CD4-positive, alpha-beta T cell treated with Interleukin-12 subunit alpha and Interleukin-12 subunit beta, for 1 hour (primary cell): ENCODE data around the gene AMDHD1.

Experiments
- DNase-seq: peaks from one replicate; pipeline ENCODE4 v3.0.0-alpha.2; 2020

The AMDHD1 gene

GRCh38 chr12:95943330-95943842, at the start of gene AMDHD1:
Gene AMDHD1, plus strand, starts transcription at chr12:95943331. Its CDS starts 68 bp downstream, at chr12:95943399.
- peak; percentile 65 for DNase-seq

DNA sequence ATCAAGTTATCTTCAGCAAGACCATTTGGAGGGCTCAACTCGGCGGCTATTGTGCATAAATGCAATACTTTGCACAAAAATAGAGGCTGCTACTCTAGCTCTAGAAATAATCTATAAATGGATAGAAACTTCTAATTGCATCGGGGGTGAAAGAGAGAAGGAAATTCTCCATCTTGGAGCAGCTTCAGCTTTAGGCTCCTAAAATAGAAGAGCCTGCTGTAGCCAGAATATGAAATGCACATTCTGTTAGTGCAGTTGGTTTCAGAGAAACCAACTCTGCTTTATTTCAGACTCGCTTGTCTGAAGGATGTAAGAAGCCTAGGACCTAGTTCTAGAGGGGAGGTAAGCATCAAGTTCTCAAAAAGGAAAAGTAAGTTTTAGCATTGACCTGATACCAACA, 46.3 kb upstream of the AMDHD1 start:
- DNase-seq: no peak

DNA sequence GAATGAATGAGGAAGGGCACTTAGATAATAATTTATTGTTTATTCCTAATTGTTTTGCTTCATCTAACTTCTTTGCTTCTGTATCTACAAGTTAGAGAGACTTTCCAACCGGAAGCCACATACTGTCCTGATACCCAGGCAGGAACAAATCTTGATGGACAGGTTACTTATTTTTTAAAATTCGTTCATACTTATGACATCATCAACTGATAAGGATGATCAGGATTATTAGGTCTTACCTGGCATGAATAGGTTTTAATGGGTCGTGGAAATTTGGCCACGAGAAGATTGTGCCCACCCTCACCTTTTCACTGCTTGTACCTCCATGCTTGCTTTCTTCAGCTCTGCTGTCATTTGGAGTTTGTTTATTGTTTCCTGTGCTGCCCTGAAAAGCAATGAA, 45.0 kb upstream of the AMDHD1 start:
- no peak for DNase-seq

DNA sequence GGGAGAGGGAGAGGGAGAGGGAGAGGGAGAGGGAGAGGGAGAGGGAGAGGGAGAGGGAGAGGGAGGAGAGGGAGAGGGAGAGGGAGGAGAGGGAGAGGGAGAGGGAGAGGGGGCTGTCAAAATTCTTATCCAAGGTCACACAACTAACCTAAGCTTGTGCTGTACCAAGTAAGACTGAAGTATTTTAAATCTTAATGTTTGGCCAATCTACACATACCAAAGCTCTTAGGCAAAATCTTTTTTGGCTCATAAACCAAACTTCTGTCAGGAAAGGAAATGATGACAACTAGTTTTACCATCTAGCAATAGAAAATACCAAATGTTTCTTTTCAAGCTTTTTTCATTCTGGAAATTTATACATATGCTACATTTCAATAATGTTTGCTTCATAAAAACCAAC, 34.6 kb upstream of the AMDHD1 start:
- no peak for DNase-seq

GRCh38 chr12:95909871-95910270, 33.3 kb upstream of the AMDHD1 start:
- no peak for DNase-seq

DNA sequence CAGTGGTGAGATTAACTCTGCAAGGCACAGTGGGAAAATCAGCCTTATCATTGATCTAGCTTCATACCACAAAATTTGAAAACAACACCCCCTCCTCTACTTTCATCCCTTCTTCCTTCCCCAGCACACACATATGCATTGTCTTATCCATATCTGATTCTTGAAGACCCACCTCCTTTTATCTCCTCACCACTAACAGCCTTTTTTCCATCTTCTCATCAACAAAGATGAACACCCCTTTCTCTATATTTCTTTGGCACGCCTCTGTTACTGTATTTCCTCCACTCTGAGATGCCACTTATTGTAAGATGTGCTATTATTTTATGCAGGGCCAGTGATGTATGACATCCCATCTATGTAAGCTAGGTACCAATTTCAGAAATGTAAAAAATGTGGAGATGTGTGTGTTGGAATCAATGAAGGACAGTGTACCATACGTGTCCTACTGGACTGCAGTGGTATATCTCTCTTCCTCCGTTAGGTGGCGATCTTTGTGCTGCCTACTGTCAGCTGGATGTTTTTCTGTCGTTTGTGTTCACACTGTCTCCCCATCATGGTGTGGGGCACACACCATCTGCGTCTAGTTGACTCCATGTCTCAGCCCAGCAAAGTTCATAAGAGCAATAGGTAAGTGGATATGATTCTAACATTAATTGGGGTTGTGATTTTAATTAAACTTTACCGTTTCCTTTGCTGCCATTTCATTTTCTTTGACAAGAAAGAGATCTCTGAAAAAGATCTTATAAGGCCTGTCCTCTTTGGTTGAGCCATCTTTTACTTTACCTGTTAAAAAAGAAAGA, 24.7 kb upstream of the AMDHD1 start:
- DNase-seq: peak; percentile 70

GRCh38 chr12:95919110-95919509, 24.0 kb upstream of the AMDHD1 start:
- DNase-seq: no peak

DNA sequence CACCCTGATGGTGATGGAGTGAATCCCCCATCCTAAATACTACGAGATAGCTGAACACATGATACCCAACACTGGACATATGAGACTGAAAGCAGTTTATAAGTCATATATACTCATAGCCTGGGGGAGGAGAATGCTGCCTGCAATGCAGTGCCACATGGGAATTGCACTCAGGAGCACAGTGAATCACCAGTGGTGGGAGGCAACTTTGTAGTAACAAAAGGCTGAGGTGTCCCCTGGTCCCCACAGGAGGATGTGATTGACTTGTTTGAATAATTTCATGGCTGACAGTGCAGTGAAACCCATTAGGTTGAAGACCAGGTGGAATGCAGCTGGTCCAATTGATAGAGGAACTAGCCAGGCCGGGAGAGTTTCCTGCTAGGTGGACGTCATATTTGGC, 20.9 kb upstream of the AMDHD1 start:
- no peak for DNase-seq

DNA sequence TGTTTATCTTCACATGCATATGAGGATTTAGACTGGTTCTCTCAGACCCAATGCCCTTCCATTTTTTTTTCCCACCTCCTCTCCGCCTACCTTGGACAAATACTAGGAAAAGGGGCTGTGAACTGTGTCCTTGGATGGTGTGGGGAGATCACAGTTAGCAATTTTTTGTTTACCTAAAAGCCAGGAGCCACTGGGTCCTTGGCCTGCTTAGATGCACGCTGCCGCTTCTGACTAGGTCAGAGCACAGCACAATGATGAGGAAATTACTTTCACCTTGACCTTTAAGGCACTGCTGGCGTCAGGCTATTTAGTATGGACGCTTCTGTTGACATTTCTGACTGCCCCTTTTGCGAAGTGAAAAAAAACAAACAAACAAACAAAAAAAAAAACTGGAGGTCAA, 2.6 kb upstream of the AMDHD1 start:
- no peak for DNase-seq

DNA sequence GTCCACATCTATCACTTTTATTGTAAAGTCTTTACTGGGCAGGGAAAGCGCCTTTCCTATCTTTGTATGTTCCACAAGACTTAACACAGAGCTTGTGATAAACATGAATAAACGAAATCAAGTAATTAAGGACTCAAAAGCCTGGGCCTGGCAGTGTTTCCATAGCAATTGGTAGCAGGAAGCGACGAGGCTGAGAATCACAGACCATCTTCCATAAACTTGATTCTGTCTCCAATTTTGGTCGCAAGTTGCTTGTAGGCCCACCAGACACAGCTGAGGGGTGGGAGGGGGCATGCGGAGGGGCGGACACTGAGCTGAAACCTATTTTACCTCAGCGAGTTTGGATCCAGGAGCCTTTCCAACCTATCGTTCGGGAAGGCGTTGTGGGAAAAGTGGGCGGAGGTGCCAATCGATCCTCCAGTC, 1.0 kb upstream of the AMDHD1 start:
- DNase-seq: peak; percentile 11

- peak; percentile 85 for DNase-seq
These were observed 404 bp upstream of the AMDHD1 start, which contains the start of gene CCDC38 for GRCh38 chr12:95942524-95943329. Gene CCDC38, minus strand, starts transcription at chr12:95942614. Its CDS starts 6,105 bp downstream, at chr12:95936509.

GRCh38 chr12:95944108-95944704, 1.1 kb downstream of the AMDHD1 start:
- DNase-seq: no peak

DNA sequence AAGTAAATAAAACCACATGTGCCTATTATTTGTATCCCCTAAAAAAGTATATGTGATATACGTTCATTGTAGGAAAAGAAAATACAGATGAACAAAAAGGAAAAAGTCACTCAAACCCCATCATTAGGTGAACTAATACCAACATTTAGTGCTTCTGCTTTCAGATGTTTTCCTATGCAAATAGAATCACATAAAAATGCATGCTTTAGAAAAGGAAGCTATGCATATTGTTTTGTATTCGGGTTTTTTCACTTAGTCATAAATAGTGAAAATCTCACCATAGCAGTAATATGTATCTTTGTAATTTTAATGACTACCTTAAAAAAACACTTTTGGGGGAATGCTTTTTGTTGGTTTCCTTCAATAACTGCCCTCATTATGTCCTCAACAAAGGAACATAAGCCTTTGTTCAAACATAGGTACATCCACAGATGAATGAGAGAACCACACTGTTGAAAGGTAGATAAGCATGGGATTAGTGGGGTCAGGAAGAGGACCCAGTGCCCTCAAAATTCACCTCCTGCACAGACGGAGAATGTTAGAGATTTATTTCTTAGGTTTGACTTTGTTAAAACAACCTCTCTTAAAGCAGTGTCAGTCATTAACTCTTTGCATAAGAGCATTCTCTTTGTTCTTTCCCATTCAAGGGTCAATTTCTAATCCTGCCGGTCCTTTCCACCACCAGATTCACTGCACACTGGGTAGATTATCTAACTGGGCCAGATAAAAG, 6.5 kb downstream of the AMDHD1 start:
- DNase-seq: no peak

DNA sequence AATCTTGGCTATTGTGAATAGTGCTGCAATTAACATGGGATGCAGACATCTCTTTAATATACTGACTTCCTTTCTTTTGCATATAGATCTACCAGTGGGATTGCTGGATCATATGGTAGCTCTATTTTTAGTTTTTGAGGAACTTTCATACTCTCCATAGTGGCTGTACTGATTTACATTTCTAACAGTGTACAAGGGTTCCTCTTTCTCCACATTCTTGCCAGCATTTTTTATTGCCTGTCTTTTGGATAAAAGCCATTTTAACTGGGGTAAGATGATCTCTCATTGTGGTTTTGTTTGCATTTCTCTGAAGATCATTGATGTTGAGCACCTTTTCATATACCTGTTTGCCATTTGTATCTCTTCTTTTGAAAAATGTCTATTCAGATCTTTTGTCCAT, 8.4 kb downstream of the AMDHD1 start:
- no peak for DNase-seq

- no peak for DNase-seq
These were observed 9.9 kb downstream of the AMDHD1 start for GRCh38 chr12:95953000-95953399.

GRCh38 chr12:95955549-95956159, 12.5 kb downstream of the AMDHD1 start:
- no peak for DNase-seq

DNA sequence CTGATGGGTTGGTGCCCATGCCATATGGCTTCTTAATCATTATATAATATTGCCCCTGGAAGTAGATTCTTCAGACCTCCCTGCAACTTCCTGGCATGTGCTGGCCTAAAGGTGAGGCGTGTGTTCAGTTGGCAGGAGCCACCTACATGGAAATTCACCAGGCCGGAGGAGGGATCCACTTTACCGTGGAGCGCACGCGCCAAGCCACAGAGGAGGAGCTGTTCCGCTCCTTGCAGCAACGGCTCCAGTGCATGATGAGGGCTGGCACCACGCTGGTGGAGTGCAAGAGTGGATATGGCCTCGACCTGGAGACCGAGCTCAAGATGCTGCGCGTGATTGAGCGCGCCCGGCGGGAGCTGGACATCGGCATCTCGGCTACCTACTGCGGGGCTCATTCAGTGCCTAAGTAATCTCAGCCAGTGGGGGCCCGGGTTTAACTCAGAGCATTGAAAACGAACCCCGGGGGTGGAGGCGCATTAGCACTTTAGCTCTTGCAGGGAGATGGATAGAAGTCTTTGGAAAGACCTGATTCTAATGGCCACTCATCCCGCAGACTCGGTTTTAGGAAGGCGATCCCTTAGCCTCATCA, 13.5 kb downstream of the AMDHD1 start:
- DNase-seq: no peak

DNA sequence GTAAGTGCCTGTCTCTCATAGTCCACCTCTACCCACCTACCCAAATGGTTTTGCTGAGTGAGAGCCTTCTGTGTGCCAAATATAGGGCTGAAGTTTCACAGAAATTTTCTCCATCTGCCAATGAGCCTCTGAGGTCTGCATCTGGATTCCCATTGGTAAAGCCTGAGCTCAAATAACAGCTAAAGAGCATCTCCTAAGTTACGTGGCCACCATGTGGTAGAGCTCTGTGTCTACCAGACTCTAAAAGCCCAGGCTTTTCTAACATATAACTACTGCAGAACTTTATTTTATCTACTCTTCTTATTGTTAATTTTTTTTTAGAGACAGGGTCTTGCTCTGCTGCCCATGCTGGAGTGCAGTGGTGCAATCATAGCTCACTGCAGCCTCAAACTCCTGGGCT, 16.0 kb downstream of the AMDHD1 start:
- DNase-seq: no peak

- no peak for DNase-seq
These were observed 17.1 kb downstream of the AMDHD1 start for GRCh38 chr12:95960241-95960640.

GRCh38 chr12:95962222-95962621, 19.1 kb downstream of the AMDHD1 start:
- no peak for DNase-seq

GRCh38 chr12:95963096-95963495, 20.0 kb downstream of the AMDHD1 start:
- no peak for DNase-seq
